MM.1S (cell line): ENCODE data around the gene PLA2G6.

ENCODE experiments used
- DNase-seq: peaks from one replicate; pipeline ENCODE4 v3.0.0-alpha.2; 2015
- H2AFZ ChIP-seq: fragments of 300-600 bp; sonication (generic); 2 replicates; pipeline ENCODE4 v1.6.0; 2016; ENCODE audit warnings: antibody characterized with exemption, low read length
- H3F3A ChIP-seq: fragments of 300-600 bp; sonication (generic); 2 replicates; pipeline ENCODE4 v1.6.1; 2016; ENCODE audit warnings: mild to moderate bottlenecking, antibody characterized with exemption, low read length, moderate library complexity, mixed read lengths; ENCODE audit not compliant: insufficient read depth
- H3K27ac ChIP-seq: fragments of 300-600 bp; sonication (generic); 2 replicates; pipeline ENCODE4 v1.5.1; 2016; ENCODE audit warnings: mild to moderate bottlenecking, low read length
- H3K27me3 ChIP-seq: fragments of 300-600 bp; sonication (generic); replicated peaks from 2 replicates; pipeline ENCODE4 v1.6.0; 2016; ENCODE audit warnings: low read length; ENCODE audit not compliant: insufficient read depth
- H3K36me3 ChIP-seq: fragments of 300-600 bp; sonication (generic); replicated peaks from 2 replicates; pipeline ENCODE4 v1.6.1; 2016; ENCODE audit warnings: mild to moderate bottlenecking, low read length, mixed read lengths; ENCODE audit not compliant: insufficient read depth
- H3K4me1 ChIP-seq: fragments of 300-600 bp; sonication (generic); 2 replicates; pipeline ENCODE4 v1.6.1; 2016; ENCODE audit warnings: low read length, mixed read lengths
- H3K4me2 ChIP-seq: fragments of 300-600 bp; sonication (generic); 2 replicates; pipeline ENCODE4 v1.6.0; 2016; ENCODE audit warnings: low read depth, low read length
- H3K4me3 ChIP-seq: fragments of 300-600 bp; sonication (generic); 2 replicates; pipeline ENCODE4 v1.5.1; 2016; ENCODE audit warnings: low read length, mixed read lengths
- H3K79me2 ChIP-seq: fragments of 300-600 bp; sonication (generic); 2 replicates; pipeline ENCODE4 v1.6.1; 2016; ENCODE audit warnings: mixed run types, low read length, mixed read lengths
- H3K9ac ChIP-seq: fragments of 300-600 bp; sonication (generic); 2 replicates; pipeline ENCODE4 v1.6.1; 2016; ENCODE audit warnings: low read length, mixed read lengths
- H3K9me2 ChIP-seq: fragments of 300-600 bp; sonication (generic); replicated peaks from 2 replicates; pipeline ENCODE4 v1.6.1; 2016; ENCODE audit warnings: mild to moderate bottlenecking, low read length, mixed read lengths; ENCODE audit not compliant: insufficient read depth
- H3K9me3 ChIP-seq: fragments of 300-600 bp; sonication (generic); replicated peaks from 2 replicates; pipeline ENCODE4 v1.6.1; 2016; ENCODE audit warnings: mild to moderate bottlenecking, low read length, mixed read lengths; ENCODE audit not compliant: insufficient read depth
- H4K20me1 ChIP-seq: fragments of 300-600 bp; sonication (generic); 2 replicates; pipeline ENCODE4 v1.6.1; 2016; ENCODE audit warnings: mild to moderate bottlenecking, low read length, moderate library complexity, mixed read lengths; ENCODE audit not compliant: insufficient read depth
- CTCF ChIP-seq: fragments of 300-600 bp; sonication (generic); IDR thresholded peaks from 2 replicates; pipeline ENCODE4 v1.5.1; 2016; ENCODE audit warnings: antibody characterized with exemption, low read length, mixed read lengths
- EZH2 ChIP-seq: fragments of 300-600 bp; sonication (generic); optimal IDR thresholded peaks from 2 replicates; pipeline ENCODE3; 2017; ENCODE audit warnings: low read depth, mild to moderate bottlenecking, antibody characterized with exemption, low read length, mixed read lengths
- EZH2phosphoT487 ChIP-seq: fragments of 300-600 bp; sonication (generic); IDR thresholded peaks from 2 replicates; pipeline ENCODE4 v1.6.1; 2018; ENCODE audit warnings: antibody characterized with exemption, low read length

The PLA2G6 gene

GRCh38 chr22:38191055-38191454 lies 9.4 kb upstream of the PLA2G6 start:
- Histone ChIP-seq H3K27me3 (no peaks in the 10 kb centered on the region), H3F3A (peaks cover 4% of the 10 kb centered on the region; the same call in 1 of the 2 replicates), H3K27ac (no peak overlapping the region), H3K4me3 (no peak overlapping the region), H4K20me1 (no peaks in the 10 kb centered on the region), H3K4me2 (no peak overlapping the region), H2AFZ (no peak overlapping the region), H3K9me3 (no peaks in the 10 kb centered on the region), H3K79me2 (no peaks in the 10 kb centered on the region), H3K9me2 (no peaks in the 10 kb centered on the region), H3K36me3 (no peaks in the 10 kb centered on the region), H3K4me1 (peaks cover 11% of the 10 kb centered on the region), H3K9ac (no peak overlapping the region)
- TF ChIP-seq EZH2phosphoT487 (no peak), EZH2 (no peak)
- no peak for DNase-seq

GRCh38 chr22:38190581-38190980 lies 9.0 kb upstream of the PLA2G6 start:
- no peak overlapping the region for H3K4me3 ChIP-seq
- H3K4me1 ChIP-seq, result peaks cover 11% of the 10 kb centered on the region
- no peaks in the 10 kb centered on the region for H3K79me2 ChIP-seq
- no peak overlapping the region for H3K4me2 ChIP-seq
- H4K20me1 ChIP-seq, result no peaks in the 10 kb centered on the region
- peaks cover 4% of the 10 kb centered on the region; the same call in 1 of the 2 replicates for H3F3A ChIP-seq
- no peaks in the 10 kb centered on the region for H3K9me3 ChIP-seq
- no peak for TF ChIP-seq EZH2phosphoT487
- TF ChIP-seq CTCF, result no peak
- no peak for TF ChIP-seq EZH2
- no peak for DNase-seq
- no peaks in the 10 kb centered on the region for H3K9me2 ChIP-seq
- H3K27me3 ChIP-seq, result no peaks in the 10 kb centered on the region
- no peak overlapping the region for H3K9ac ChIP-seq
- no peak overlapping the region for H3K27ac ChIP-seq
- H2AFZ ChIP-seq, result no peak overlapping the region
- H3K36me3 ChIP-seq, result no peaks in the 10 kb centered on the region

GRCh38 chr22:38189104-38189503 lies 7.5 kb upstream of the PLA2G6 start:
- no peak for TF ChIP-seq EZH2phosphoT487
- TF ChIP-seq EZH2, result no peak
- no peak for TF ChIP-seq CTCF
- Histone ChIP-seq H3K9ac (no peak overlapping the region), H3K79me2 (no peaks in the 10 kb centered on the region), H3K9me3 (no peaks in the 10 kb centered on the region), H3K4me3 (no peak overlapping the region), H3K27me3 (no peaks in the 10 kb centered on the region), H3K4me1 (peaks cover under 1% of the 10 kb centered on the region; the same call in 1 of the 2 replicates), H2AFZ (no peak overlapping the region), H4K20me1 (no peaks in the 10 kb centered on the region), H3K27ac (no peak overlapping the region), H3K4me2 (no peak overlapping the region), H3F3A (no peaks in the 10 kb centered on the region), H3K36me3 (no peaks in the 10 kb centered on the region), H3K9me2 (no peaks in the 10 kb centered on the region)
- no peak for DNase-seq

- H3K27me3 ChIP-seq, result no peaks in the 10 kb centered on the region
- H4K20me1 ChIP-seq, result no peaks in the 10 kb centered on the region
- H3K4me2 ChIP-seq, result no peak overlapping the region
Observed at GRCh38 chr22:38187413-38188212, 6.0 kb upstream of the PLA2G6 start.

More at GRCh38 chr22:38187413-38188212, 6.0 kb upstream of the PLA2G6 start:
- no peaks in the 10 kb centered on the region for H3K36me3 ChIP-seq
- H3K9me2 ChIP-seq, result no peaks in the 10 kb centered on the region
- no peaks in the 10 kb centered on the region for H3K9me3 ChIP-seq
- no peak overlapping the region for H3K27ac ChIP-seq
- no peak for DNase-seq
- H3K4me3 ChIP-seq, result no peak overlapping the region
- H2AFZ ChIP-seq, result no peak overlapping the region
- TF ChIP-seq CTCF, result no peak
- no peak for TF ChIP-seq EZH2phosphoT487
- TF ChIP-seq EZH2, result no peak
- no peaks in the 10 kb centered on the region for H3F3A ChIP-seq
- H3K4me1 ChIP-seq, result no peaks in the 10 kb centered on the region
- no peaks in the 10 kb centered on the region for H3K79me2 ChIP-seq
- no peak overlapping the region for H3K9ac ChIP-seq
